Epithelial cell of proximal tubule (primary cell): Measurements from ENCODE around the gene ZNF620. TPM values are rescaled to one million over a fixed set of nuclear protein-coding genes. Genes with fewer than 3 reads are reported as not detected.

Source experiments
- DNase-seq: peaks from one replicate; pipeline ENCODE4 v3.0.0-alpha.2; 2011; ENCODE audit warnings: low read depth
- H3K4me3 ChIP-seq: 2 replicates; pipeline ENCODE4 v1.5.1; 2011; ENCODE audit warnings: low read depth, mild to moderate bottlenecking, low read length
- CTCF ChIP-seq: conservative IDR thresholded peaks from 2 replicates; pipeline ENCODE4 v1.5.1; 2012; ENCODE audit warnings: low read depth, mild to moderate bottlenecking, low read length
- total RNA-seq: library from RNA; depleted of rRNA; stranded (reverse); fragments of >200 nt; gene quantifications from 2 replicates; pipeline ENCODE4 v1.2.3, GENCODE V29; 2015

The ZNF620 gene
- total RNA-seq, 1 donor from 2014 or later, result 2.5 TPM

GRCh38 chr3:40499952-40500351 lies 5.9 kb upstream of the ZNF620 start:
- no peak for TF ChIP-seq CTCF
- no peak for DNase-seq
- H3K4me3 ChIP-seq, result no peak overlapping the region

- DNase-seq, result no peak
- H3K4me3 ChIP-seq, result no peak overlapping the region
- no peak for TF ChIP-seq CTCF
These were observed 3.8 kb upstream of the ZNF620 start for GRCh38 chr3:40502034-40502433.

- no peak for TF ChIP-seq CTCF
- no peak overlapping the region for H3K4me3 ChIP-seq
These were observed 1.0 kb upstream of the ZNF620 start for GRCh38 chr3:40504636-40505430.

GRCh38 chr3:40511031-40511718 lies 5.3 kb downstream of the ZNF620 start:
- no peak for DNase-seq
- no peak overlapping the region for H3K4me3 ChIP-seq
- no peak for TF ChIP-seq CTCF

More at GRCh38 chr3:40504636-40505430, 1.0 kb upstream of the ZNF620 start:
- DNase-seq, result peak; percentile 98

GRCh38 chr3:40516201-40516600 lies 10.4 kb downstream of the ZNF620 start:
- no peak overlapping the region for H3K4me3 ChIP-seq
- DNase-seq, result no peak
- no peak for TF ChIP-seq CTCF

GRCh38 chr3:40518067-40518466 lies 12.2 kb downstream of the ZNF620 start:
- H3K4me3 ChIP-seq, result no peak overlapping the region
- no peak for TF ChIP-seq CTCF
- no peak for DNase-seq

- no peak for DNase-seq
- no peak overlapping the region for H3K4me3 ChIP-seq
- no peak for TF ChIP-seq CTCF
These were observed 13.0 kb downstream of the ZNF620 start for GRCh38 chr3:40518848-40519247.
